ENCODE data around the gene ARHGEF37. TPM values are rescaled to one million over a fixed set of nuclear protein-coding genes. Genes with fewer than 3 reads are reported as not detected.

The ARHGEF37 gene
- total and polyA plus RNA-seq, 9 of the 15 experiments (the other 6 are each of a cell fraction or from before 2014, with no cell fraction given): 0.01 to 0.27 (median 0.05) TPM

DNA sequence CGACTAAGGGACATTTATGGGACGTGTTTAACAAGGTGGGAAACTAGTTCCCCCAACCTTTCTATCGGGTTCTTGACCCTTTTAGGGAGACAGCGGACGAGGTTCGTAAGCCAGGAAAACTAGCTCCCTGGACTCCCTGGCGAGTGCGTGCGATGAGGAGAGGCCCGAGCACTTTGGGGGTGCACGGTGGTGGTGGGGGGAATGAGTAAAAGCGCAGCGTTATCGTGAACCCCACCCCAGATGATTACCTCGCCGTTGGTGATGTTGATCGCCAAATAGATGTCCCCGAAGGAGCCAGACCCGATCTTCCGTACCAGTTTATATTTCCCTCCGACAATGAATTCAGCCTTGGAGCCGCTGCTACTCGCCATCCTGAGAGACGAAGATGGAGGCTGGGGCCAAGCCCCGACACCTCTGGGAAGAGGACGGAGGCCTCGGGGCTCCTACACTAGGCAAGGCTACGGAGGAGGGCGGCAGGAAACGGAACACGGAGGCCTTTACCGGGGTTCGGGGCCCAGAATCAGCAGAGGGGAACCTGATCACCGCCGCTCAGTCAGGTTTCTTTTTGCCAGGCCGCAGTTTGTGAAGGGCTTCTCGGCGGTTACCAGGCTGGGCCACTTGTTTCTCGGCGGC is 30.6 kb upstream of the ARHGEF37 start (continued):
- TF ChIP-seq FOXA3 (CRISPR knock-in tag; conservative IDR thresholded peaks at IDR 0.05 in 1 of 2, IDR thresholded peaks at IDR 0.05 in 1 of 2) (0 out of 4 replicates have a peak, but pooled peaks of 1 of the 2 experiments have one; percentile 58), ASH1L (IDR thresholded peaks at IDR 0.05; ENCODE audit: borderline replicate concordance, low read depth, partially characterized antibody) (no peak), SIN3A (IDR thresholded peaks at IDR 0.05; ENCODE audit: borderline replicate concordance in 2 of 2, control insufficient read depth in 1 of 2, low read depth in 2 of 2, low read length in 2 of 2) (0 out of 4 replicates have a peak, but pooled peaks of 1 of the 2 experiments have one; percentile 15), ZNF124 (CRISPR knock-in tag; IDR thresholded peaks at IDR 0.05) (no peak), SMARCE1 (IDR thresholded peaks at IDR 0.05) (0 out of 2 replicates have a peak, but pooled peaks have one; percentile 18), PRMT5 (CRISPR knock-in tag; IDR thresholded peaks at IDR 0.05) (0 out of 2 replicates have a peak, but pooled peaks have one; percentile 9), CREB5 (CRISPR knock-in tag; IDR thresholded peaks at IDR 0.05) (no peak), ZNF184 (CRISPR knock-in tag; IDR thresholded peaks at IDR 0.05) (no peak), EWSR1 (IDR thresholded peaks at IDR 0.05; ENCODE audit: borderline replicate concordance, low read depth, partially characterized antibody) (no peak), PATZ1 (CRISPR knock-in tag; IDR thresholded peaks at IDR 0.05; ENCODE audit: borderline replicate concordance) (no peak), ZC3H4 (CRISPR knock-in tag; IDR thresholded peaks at IDR 0.05; ENCODE audit: borderline replicate concordance) (0 out of 2 replicates have a peak, but pooled peaks have one; percentile 19)
- TF ChIP-seq, protein P1, sequence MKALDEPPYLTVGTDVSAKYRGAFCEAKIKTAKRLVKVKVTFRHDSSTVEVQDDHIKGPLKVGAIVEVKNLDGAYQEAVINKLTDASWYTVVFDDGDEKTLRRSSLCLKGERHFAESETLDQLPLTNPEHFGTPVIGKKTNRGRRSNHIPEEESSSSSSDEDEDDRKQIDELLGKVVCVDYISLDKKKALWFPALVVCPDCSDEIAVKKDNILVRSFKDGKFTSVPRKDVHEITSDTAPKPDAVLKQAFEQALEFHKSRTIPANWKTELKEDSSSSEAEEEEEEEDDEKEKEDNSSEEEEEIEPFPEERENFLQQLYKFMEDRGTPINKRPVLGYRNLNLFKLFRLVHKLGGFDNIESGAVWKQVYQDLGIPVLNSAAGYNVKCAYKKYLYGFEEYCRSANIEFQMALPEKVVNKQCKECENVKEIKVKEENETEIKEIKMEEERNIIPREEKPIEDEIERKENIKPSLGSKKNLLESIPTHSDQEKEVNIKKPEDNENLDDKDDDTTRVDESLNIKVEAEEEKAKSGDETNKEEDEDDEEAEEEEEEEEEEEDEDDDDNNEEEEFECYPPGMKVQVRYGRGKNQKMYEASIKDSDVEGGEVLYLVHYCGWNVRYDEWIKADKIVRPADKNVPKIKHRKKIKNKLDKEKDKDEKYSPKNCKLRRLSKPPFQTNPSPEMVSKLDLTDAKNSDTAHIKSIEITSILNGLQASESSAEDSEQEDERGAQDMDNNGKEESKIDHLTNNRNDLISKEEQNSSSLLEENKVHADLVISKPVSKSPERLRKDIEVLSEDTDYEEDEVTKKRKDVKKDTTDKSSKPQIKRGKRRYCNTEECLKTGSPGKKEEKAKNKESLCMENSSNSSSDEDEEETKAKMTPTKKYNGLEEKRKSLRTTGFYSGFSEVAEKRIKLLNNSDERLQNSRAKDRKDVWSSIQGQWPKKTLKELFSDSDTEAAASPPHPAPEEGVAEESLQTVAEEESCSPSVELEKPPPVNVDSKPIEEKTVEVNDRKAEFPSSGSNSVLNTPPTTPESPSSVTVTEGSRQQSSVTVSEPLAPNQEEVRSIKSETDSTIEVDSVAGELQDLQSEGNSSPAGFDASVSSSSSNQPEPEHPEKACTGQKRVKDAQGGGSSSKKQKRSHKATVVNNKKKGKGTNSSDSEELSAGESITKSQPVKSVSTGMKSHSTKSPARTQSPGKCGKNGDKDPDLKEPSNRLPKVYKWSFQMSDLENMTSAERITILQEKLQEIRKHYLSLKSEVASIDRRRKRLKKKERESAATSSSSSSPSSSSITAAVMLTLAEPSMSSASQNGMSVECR (CRISPR knock-in tag; IDR thresholded peaks at IDR 0.05): peak; percentile 85
- TF ChIP-seq, protein P2, sequence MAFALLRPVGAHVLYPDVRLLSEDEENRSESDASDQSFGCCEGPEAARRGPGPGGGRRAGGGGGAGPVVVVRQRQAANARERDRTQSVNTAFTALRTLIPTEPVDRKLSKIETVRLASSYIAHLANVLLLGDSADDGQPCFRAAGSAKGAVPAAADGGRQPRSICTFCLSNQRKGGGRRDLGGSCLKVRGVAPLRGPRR (CRISPR knock-in tag; IDR thresholded peaks at IDR 0.05): 0 out of 2 replicates have a peak, but pooled peaks have one; percentile 6

Measured in K562 (cell line).